Testis (tissue), 3 donors: ENCODE measurements around the gene AUTS2. TPM values are rescaled to one million over a fixed set of nuclear protein-coding genes. Genes with fewer than 3 reads are reported as not detected.

ENCODE experiments used
- DNase-seq: peaks from one replicate; pipeline ENCODE4 v3.0.0-alpha.2; 2019
- H3K27ac ChIP-seq, 2 donors: fragments of 200-600 bp; sonication (generic); one replicate each; pipeline ENCODE4 v1.5.1; 2019
- H3K27me3 ChIP-seq: fragments of 200-600 bp; sonication (generic); one replicate; pipeline ENCODE4 v1.5.1; 2019
- H3K36me3 ChIP-seq: fragments of 200-600 bp; sonication (generic); one replicate; pipeline ENCODE4 v1.5.1; 2017; ENCODE audit warnings: low read depth; ENCODE audit errors: missing control alignments
- H3K4me1 ChIP-seq: fragments of 200-600 bp; sonication (generic); one replicate; pipeline ENCODE4 v1.5.1; 2019
- H3K4me3 ChIP-seq, 2 donors: fragments of 200-600 bp; sonication (generic); one replicate each; pipeline ENCODE4 v1.5.1; 2017 to 2019
- H3K9me3 ChIP-seq: fragments of 200-600 bp; sonication (generic); one replicate; pipeline ENCODE4 v1.5.1; 2017
- POLR2A ChIP-seq: fragments of 450-650 bp; IDR thresholded peaks from one replicate; pipeline ENCODE4 v1.6.1; 2017; ENCODE audit warnings: antibody characterized with exemption, mild to moderate bottlenecking, moderate library complexity
- WGBS, 2 donors: methylation state at CpG; one replicate each; pipeline ENCODE4 v1.1.5; 2018; 5-methylcytosine and 5-hydroxymethylcytosine counted together
- intact Hi-C: fragments of 100-400 bp; cut with DNase I; formaldehyde crosslinking; loops from one replicate; pipeline ENCODE4 v1.15.1; 2023; ENCODE audit warnings: low total_unique reads
- polyA plus RNA-seq: library from polyadenylated mRNA; stranded (reverse); fragments of 350-450 nt; fragmentation: Illumina TruSeq; extraction: RNeasy Lipid Tissue Mini Kit (QIAGEN cat#74804); gene quantifications from one replicate; pipeline ENCODE4 v1.2.3, GENCODE V29; 2014; ENCODE audit warnings: low read depth, low replicate concordance; ENCODE audit not compliant: insufficient read depth
- total RNA-seq, 2 donors: library from RNA; depleted of rRNA; stranded (reverse); fragments of >200 nt; gene quantifications; one replicate each; pipeline ENCODE4 v1.2.3, GENCODE V29; 2016
- TF ChIP-seq, protein P1 (sequence below), 3 experiments: fragments of 450-650 bp in 2 of 3; fragments of 200-600 bp in 1 of 3; sonication (generic) in 1 of 3; IDR thresholded peaks; one replicate each; pipeline ENCODE4 v1.5.1; 2016 to 2019; ENCODE audit warnings: antibody characterized with exemption in 3 of 3, mild to moderate bottlenecking in 2 of 3, moderate library complexity in 1 of 3

AUTS2 gene
- total and polyA plus RNA-seq, 3 donors from 2014 or later, result 21.3 to 75.5 (median 56.1) TPM

- H3K27ac ChIP-seq, result no peak overlapping the region
- TF ChIP-seq POLR2A, result no peak
- TF ChIP-seq, protein P1, sequence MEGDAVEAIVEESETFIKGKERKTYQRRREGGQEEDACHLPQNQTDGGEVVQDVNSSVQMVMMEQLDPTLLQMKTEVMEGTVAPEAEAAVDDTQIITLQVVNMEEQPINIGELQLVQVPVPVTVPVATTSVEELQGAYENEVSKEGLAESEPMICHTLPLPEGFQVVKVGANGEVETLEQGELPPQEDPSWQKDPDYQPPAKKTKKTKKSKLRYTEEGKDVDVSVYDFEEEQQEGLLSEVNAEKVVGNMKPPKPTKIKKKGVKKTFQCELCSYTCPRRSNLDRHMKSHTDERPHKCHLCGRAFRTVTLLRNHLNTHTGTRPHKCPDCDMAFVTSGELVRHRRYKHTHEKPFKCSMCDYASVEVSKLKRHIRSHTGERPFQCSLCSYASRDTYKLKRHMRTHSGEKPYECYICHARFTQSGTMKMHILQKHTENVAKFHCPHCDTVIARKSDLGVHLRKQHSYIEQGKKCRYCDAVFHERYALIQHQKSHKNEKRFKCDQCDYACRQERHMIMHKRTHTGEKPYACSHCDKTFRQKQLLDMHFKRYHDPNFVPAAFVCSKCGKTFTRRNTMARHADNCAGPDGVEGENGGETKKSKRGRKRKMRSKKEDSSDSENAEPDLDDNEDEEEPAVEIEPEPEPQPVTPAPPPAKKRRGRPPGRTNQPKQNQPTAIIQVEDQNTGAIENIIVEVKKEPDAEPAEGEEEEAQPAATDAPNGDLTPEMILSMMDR (IDR thresholded peaks at IDR 0.05), result no peak
- WGBS, 2 donors, result 45 to 59% methylated on average over 1 of the region's 1 CpG
These were observed 224.1 kb downstream of the AUTS2 start for GRCh38 chr7:69822386-69822785.

DNA sequence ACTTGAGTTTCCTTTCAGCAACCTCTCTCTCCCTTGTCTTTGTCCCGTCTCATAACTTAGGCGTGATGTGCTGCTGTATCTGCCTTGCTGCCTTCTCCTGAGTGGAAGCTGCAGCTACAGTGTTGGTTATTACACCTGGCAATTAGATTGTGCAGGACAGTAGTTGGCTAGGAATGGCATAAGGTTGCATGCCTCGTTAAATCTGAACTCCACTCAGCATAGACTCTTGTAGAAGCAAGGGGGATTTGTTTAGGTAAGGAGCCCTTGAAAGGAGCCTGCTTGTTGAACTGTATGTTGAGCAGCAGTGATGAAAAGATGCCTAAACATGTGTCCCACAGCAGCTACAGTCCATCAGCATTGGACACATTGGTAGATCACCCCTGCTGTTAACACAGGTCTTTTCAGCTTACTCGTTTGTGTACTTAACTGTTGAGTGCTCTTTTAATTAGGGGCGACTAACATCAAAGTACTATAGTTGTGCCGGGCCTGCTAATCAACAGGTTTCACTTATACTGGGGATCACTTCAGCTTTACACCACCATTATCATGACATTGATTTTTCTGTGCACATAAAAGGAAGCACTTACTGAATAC, 225.0 kb downstream of the AUTS2 start:
- Histone ChIP-seq H3K9me3 (no peaks in the 10 kb centered on the region), H3K4me3 (no peak overlapping the region), H3K27me3 (no peaks in the 10 kb centered on the region), H3K36me3 (no peaks in the 10 kb centered on the region), H3K27ac (no peak overlapping the region), H3K4me1 (no peaks in the 10 kb centered on the region)
- intact Hi-C loops, result no loop called here
- 87 to 90% methylated on average over 6 of the region's 6 CpGs for WGBS, 2 donors
- TF ChIP-seq, protein P1 (IDR thresholded peaks at IDR 0.05), result no peak
- no peak for TF ChIP-seq POLR2A
- no peak for DNase-seq

More at GRCh38 chr7:69822386-69822785, 224.1 kb downstream of the AUTS2 start:
- DNase-seq, result no peak
- intact Hi-C loops, result no loop called here
- H3K9me3 ChIP-seq, result no peaks in the 10 kb centered on the region
- H3K27me3 ChIP-seq, result no peaks in the 10 kb centered on the region
- no peaks in the 10 kb centered on the region for H3K36me3 ChIP-seq
- no peak overlapping the region for H3K4me3 ChIP-seq
- H3K4me1 ChIP-seq, result no peaks in the 10 kb centered on the region

- H3K36me3 ChIP-seq, result no peaks in the 10 kb centered on the region
- H3K9me3 ChIP-seq, result no peaks in the 10 kb centered on the region
- no peak for TF ChIP-seq POLR2A
- DNase-seq, result no peak
- no peak overlapping the region for H3K4me3 ChIP-seq
- WGBS, 2 donors, result 89 to 93% methylated on average over 7 of the region's 7 CpGs
- no peak overlapping the region for H3K27ac ChIP-seq
- H3K4me1 ChIP-seq, result no peaks in the 10 kb centered on the region
- intact Hi-C loops, result no loop called here
- H3K27me3 ChIP-seq, result no peaks in the 10 kb centered on the region
These were observed 227.1 kb downstream of the AUTS2 start for GRCh38 chr7:69825113-69825972.

- Histone ChIP-seq H3K4me3 (no peak overlapping the region), H3K27me3 (no peaks in the 10 kb centered on the region), H3K27ac (no peak overlapping the region), H3K9me3 (no peaks in the 10 kb centered on the region), H3K4me1 (no peaks in the 10 kb centered on the region), H3K36me3 (no peaks in the 10 kb centered on the region)
- DNase-seq, result no peak
- WGBS, 2 donors, result 88 to 95% methylated on average over 3 of the region's 3 CpGs
- intact Hi-C loops, result no loop called here
- no peak for TF ChIP-seq POLR2A
- TF ChIP-seq, protein P1 (IDR thresholded peaks at IDR 0.05), result no peak
These were observed 228.0 kb downstream of the AUTS2 start for GRCh38 chr7:69826283-69826682.

- H3K36me3 ChIP-seq, result no peaks in the 10 kb centered on the region
These were observed 228.9 kb downstream of the AUTS2 start for GRCh38 chr7:69827140-69827539.

More at GRCh38 chr7:69827140-69827539, 228.9 kb downstream of the AUTS2 start:
- no peaks in the 10 kb centered on the region for H3K27me3 ChIP-seq
- TF ChIP-seq POLR2A, result no peak
- TF ChIP-seq, protein P1 (IDR thresholded peaks at IDR 0.05), result no peak
- no peaks in the 10 kb centered on the region for H3K4me1 ChIP-seq
- 86 to 89% methylated on average over 4 of the region's 4 CpGs for WGBS, 2 donors
- H3K4me3 ChIP-seq, result no peak overlapping the region
- H3K9me3 ChIP-seq, result no peaks in the 10 kb centered on the region
- H3K27ac ChIP-seq, result no peak overlapping the region
- intact Hi-C loops, result no loop called here
- DNase-seq, result no peak
